ENCODE data around the gene KMT5B.
"Not testable (repeated sequence)": the region's sequence is repeated elsewhere in the genome, so short reads cannot be mapped to it uniquely, and the experiment has no call there.

The KMT5B gene

DNA sequence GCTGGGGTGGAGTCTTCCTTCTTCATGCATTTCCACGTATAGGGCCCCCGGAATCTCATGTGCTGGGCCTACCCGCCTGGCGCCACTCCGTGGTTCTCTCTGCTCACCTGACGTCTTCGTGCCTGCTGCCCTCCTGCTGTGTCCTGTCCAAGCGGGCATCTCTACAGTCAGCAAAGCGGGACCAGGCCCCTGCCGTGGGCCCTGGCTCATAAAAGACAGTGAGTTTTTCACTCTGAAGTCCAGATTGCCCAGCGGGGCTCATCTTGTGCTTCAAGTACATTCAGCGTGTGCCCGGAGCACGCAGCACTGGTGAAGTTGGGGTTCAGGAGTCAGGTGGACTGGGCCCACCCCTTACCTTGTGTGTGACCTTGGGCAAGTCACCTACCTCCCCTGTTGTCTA is 41.3 kb upstream of the KMT5B start (continued):
- no peak for TF ChIP-seq ZSCAN18 (tag by site-specific recombination; IDR thresholded peaks at IDR 0.05)
- TF ChIP-seq ZBTB1 (tag by site-specific recombination; IDR thresholded peaks at IDR 0.05) = no peak
- TF ChIP-seq ZNF335 (tag by site-specific recombination; conservative IDR thresholded peaks at IDR 0.05) = no peak
- TF ChIP-seq ZNF433 (tag by site-specific recombination; IDR thresholded peaks at IDR 0.05; ENCODE audit: low read depth) = no peak
- no peak for TF ChIP-seq ZNF239 (tag by site-specific recombination; IDR thresholded peaks at IDR 0.05)
- TF ChIP-seq, protein P1, sequence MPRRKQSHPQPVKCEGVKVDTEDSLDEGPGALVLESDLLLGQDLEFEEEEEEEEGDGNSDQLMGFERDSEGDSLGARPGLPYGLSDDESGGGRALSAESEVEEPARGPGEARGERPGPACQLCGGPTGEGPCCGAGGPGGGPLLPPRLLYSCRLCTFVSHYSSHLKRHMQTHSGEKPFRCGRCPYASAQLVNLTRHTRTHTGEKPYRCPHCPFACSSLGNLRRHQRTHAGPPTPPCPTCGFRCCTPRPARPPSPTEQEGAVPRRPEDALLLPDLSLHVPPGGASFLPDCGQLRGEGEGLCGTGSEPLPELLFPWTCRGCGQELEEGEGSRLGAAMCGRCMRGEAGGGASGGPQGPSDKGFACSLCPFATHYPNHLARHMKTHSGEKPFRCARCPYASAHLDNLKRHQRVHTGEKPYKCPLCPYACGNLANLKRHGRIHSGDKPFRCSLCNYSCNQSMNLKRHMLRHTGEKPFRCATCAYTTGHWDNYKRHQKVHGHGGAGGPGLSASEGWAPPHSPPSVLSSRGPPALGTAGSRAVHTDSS (tag by site-specific recombination; IDR thresholded peaks at IDR 0.05) = no peak
- no peak for TF ChIP-seq ZNF558 (tag by site-specific recombination; IDR thresholded peaks at IDR 0.05)
- TF ChIP-seq ZNF133 (tag by site-specific recombination; IDR thresholded peaks at IDR 0.05) = no peak
- no peak for TF ChIP-seq ZNF18 (tag by site-specific recombination; IDR thresholded peaks at IDR 0.05)
- no peak for TF ChIP-seq ZNF530 (tag by site-specific recombination; IDR thresholded peaks at IDR 0.05; ENCODE audit: low read depth)

DNA sequence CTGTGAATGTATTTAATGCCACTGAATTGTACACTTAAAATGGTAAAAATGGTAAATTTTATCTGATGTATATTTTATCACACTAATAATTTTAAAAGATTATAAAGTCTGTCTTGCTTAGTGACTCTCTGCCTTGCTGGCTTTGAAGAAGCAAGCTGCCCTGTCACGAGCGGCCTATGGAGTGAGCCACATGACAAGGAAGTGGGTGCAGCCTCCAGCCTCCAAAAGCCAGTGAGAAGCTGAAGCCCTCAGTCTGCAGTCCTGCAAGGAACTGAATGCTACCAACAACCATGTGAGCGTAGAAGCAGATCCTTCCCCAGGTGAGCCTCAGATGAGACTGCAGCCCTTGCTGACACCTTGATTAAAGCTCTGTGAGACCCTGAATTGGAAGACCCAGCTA is 38.7 kb upstream of the KMT5B start:
- POLR2A ChIA-PET = no interaction called here

DNA sequence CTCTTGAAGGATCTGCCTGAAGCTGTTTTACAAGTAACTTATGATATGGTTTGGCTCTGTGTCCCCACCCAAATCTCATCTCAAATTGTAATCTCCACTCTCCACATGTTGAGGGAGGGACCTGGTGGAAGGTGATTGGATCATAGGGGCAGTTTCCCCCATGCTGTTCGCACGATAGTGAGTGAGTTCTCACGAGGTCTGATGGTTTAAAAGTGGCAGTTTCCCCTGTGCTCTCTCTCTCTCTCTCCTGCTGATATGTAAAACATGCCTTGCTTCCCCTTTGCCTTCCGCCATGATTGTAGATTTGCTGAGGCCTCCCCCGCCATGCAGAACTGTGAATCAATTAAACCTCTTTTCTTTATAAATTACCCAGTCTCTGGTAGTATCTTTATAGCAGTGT is 31.8 kb upstream of the KMT5B start:
- H3K9me3 ChIP-seq (ENCODE audit: control insufficient read depth, insufficient read depth, low read depth, low read length); H3K4me1 ChIP-seq (ENCODE audit: control insufficient read depth, insufficient read depth, low read length); POLR2A ChIA-PET; H3K36me3 ChIP-seq (ENCODE audit: control insufficient read depth in 2 of 2, insufficient read depth in 1 of 2, low read length in 2 of 2); H3K4me3 ChIP-seq (ENCODE audit: low read depth, low read length); H3K27ac ChIP-seq (ENCODE audit: extremely low read depth, low read depth, low read length): not testable (repeated sequence)
- CTCF ChIA-PET = interaction anchor here (1.8 kb wide), 1 partner anchor 13 kb away, joined by 7 read pairs; no protein-coding TSS in a partner anchor

More for the DNA sequence above, 38.7 kb upstream of the KMT5B start:
- no peak overlapping the region for H3K4me3 ChIP-seq (ENCODE audit: low read depth, low read length)
- H3K27ac ChIP-seq (ENCODE audit: extremely low read depth, low read depth, low read length) = no peak overlapping the region
- no peaks in the 10 kb centered on the region for H3K4me1 ChIP-seq (ENCODE audit: control insufficient read depth, insufficient read depth, low read length)
- no peaks in the 10 kb centered on the region for H3K9me3 ChIP-seq (ENCODE audit: control insufficient read depth, insufficient read depth, low read depth, low read length)
- no peak for TF ChIP-seq ZNF211 (tag by site-specific recombination; IDR thresholded peaks at IDR 0.05; ENCODE audit: low read depth)
- no peak for TF ChIP-seq ZBTB7A (tag by site-specific recombination; IDR thresholded peaks at IDR 0.05; ENCODE audit: low read depth)
- no peak for TF ChIP-seq ZNF157 (tag by site-specific recombination; IDR thresholded peaks at IDR 0.05)
- TF ChIP-seq ZNF416 (tag by site-specific recombination; IDR thresholded peaks at IDR 0.05) = no peak
- no peak for TF ChIP-seq ZNF221 (tag by site-specific recombination; IDR thresholded peaks at IDR 0.05; ENCODE audit: borderline replicate concordance)
- no peak for TF ChIP-seq ZNF138 (tag by site-specific recombination; IDR thresholded peaks at IDR 0.05; ENCODE audit: borderline replicate concordance)
- TF ChIP-seq MZF1 (tag by site-specific recombination; IDR thresholded peaks at IDR 0.05; ENCODE audit: borderline replicate concordance) = no peak
- TF ChIP-seq PRDM1 (tag by site-specific recombination; IDR thresholded peaks at IDR 0.05) = no peak
- no peaks in the 10 kb centered on the region for H3K36me3 ChIP-seq (ENCODE audit: control insufficient read depth in 2 of 2, insufficient read depth in 1 of 2, low read length in 2 of 2)
- CTCF ChIA-PET = interaction anchor here (0.6 to 0.7 kb wide), 2 partner anchors 20 to 1570 kb away, joined by 3 read pairs; no protein-coding TSS in a partner anchor

DNA sequence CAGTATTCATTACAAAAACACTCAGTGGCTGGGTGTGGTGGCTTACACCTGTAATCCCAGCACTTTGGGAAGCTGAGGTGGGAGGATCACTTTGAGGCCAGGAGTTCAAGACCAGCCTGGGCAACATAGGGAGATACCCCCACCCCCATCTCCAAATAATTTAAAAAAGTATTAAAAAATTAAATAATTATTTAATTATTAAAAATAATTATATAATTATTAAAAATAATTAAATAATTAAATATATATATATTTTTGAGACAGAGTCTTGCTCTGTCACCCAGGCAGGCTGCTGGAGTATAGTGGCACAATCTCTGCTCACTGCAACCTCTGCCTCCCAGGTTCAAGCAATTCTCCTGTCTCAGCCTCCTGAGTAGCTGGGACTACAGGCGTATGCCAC is 30.8 kb upstream of the KMT5B start:
- H3K36me3 ChIP-seq (ENCODE audit: control insufficient read depth in 2 of 2, insufficient read depth in 1 of 2, low read length in 2 of 2); H3K27ac ChIP-seq (ENCODE audit: extremely low read depth, low read depth, low read length); H3K9me3 ChIP-seq (ENCODE audit: control insufficient read depth, insufficient read depth, low read depth, low read length); H3K4me3 ChIP-seq (ENCODE audit: low read depth, low read length); H3K4me1 ChIP-seq (ENCODE audit: control insufficient read depth, insufficient read depth, low read length): not testable (repeated sequence)
- ChIA-PET CTCF (interaction anchor here (0.6 kb wide), 1 partner anchor 132 kb away, joined by 4 read pairs; no protein-coding TSS in a partner anchor), POLR2A (interaction anchor here (0.5 to 0.6 kb wide), 2 partner anchors 30 to 54 kb away, joined by 3 to 4 read pairs; no protein-coding TSS in a partner anchor)

Data from HEK293 (cell line).